Measurements from ENCODE around the gene RPP30. TPM values are rescaled to one million over a fixed set of nuclear protein-coding genes. Genes with fewer than 3 reads are reported as not detected.

Gene RPP30
- total and polyA plus RNA-seq, 2 of the 13 experiments (the other 11 are each of a cell fraction or from before 2014, with no cell fraction given) = 27.1 to 65.0 TPM

DNA sequence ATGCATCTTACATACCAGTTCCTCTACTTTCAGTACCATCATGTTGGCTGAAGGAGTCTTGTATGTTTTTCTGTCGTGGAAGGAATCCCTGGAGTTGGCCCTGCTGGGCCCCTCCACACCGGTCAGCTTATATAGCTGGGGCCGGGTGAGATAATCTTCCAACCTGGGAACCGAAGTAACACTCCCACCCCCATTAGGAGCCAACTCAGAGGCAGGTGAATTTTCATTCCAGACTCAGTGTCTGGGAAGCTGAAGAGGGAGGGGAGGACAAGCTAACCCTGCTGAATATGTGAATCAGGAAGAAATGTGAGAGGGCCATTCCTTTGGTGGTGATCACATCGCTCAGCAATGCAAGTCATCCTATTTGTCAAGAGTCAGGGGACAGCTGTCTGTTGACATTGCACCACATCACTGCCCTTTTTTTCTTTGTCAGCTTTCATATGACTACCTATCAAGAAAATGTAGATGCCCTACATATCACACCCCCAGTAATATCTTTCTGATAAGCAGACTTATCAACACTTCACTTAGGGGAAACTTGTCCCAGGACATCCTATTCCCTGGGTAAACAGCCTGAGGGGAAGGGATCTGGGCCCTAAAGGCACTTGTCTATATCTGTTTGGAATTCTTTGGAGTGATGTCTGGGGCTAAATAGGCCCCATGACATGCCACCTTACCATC, 49.4 kb downstream of the RPP30 start, which contains the start of gene ANKRD1 (continued):
- TF ChIP-seq NR3C1 (CRISPR knock-in tag; IDR thresholded peaks at IDR 0.05) (no peak), SALL1 (CRISPR knock-in tag; IDR thresholded peaks at IDR 0.05) (peak; percentile 85), TGIF2 (CRISPR knock-in tag; IDR thresholded peaks at IDR 0.05) (peak; percentile 93), JUND (CRISPR knock-in tag; IDR thresholded peaks at IDR 0.05) (peak; percentile 100), SMC3 (IDR thresholded peaks at IDR 0.05; ENCODE audit: low read length) (peak; percentile 32; the same call in 1 of the 2 replicates), EHMT2 (IDR thresholded peaks at IDR 0.05; ENCODE audit: borderline replicate concordance, low read depth, low read length) (peak; percentile 39; the same call in 1 of the 2 replicates), ZSCAN30 (CRISPR knock-in tag; IDR thresholded peaks at IDR 0.05) (no peak), TARDBP (CRISPR knock-in tag; IDR thresholded peaks at IDR 0.05) (peak; percentile 72), ZNF160 (CRISPR knock-in tag; IDR thresholded peaks at IDR 0.05) (no peak), RBAK (CRISPR knock-in tag; IDR thresholded peaks at IDR 0.05) (no peak), TCF12 (IDR thresholded peaks at IDR 0.05) (no peak), TCF12 (CRISPR knock-in tag; IDR thresholded peaks at IDR 0.05) (no peak), KMT2A (CRISPR knock-in tag; IDR thresholded peaks at IDR 0.05) (no peak), SOX5 (CRISPR knock-in tag; IDR thresholded peaks at IDR 0.05; ENCODE audit: borderline replicate concordance) (peak; percentile 82; the same call in 1 of the 2 replicates), MATR3 (CRISPR knock-in tag; IDR thresholded peaks at IDR 0.05) (no peak), PAX8 (CRISPR knock-in tag; IDR thresholded peaks at IDR 0.05; ENCODE audit: borderline replicate concordance) (no peak)
- TF ChIP-seq, protein P1, sequence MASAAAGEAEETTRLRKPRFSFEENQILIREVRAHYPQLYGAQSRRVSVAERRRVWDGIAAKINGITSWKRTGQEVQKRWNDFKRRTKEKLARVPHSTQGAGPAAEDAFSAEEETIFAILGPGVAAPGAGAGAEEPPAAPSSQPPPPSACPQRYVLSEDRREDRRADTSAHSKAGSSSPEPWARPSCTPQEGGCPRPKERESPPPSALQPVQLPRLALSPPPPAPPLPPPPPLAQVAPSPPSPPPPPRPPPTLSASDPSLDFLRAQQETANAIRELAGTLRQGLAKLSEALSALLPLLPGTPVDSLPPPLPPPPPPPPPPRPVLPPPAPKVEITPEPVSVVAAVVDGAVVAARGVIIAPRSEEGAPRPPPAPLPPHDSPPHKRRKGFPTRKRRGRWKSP (CRISPR knock-in tag; IDR thresholded peaks at IDR 0.05) = no peak
- TF ChIP-seq, protein P2, sequence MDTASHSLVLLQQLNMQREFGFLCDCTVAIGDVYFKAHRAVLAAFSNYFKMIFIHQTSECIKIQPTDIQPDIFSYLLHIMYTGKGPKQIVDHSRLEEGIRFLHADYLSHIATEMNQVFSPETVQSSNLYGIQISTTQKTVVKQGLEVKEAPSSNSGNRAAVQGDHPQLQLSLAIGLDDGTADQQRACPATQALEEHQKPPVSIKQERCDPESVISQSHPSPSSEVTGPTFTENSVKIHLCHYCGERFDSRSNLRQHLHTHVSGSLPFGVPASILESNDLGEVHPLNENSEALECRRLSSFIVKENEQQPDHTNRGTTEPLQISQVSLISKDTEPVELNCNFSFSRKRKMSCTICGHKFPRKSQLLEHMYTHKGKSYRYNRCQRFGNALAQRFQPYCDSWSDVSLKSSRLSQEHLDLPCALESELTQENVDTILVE (CRISPR knock-in tag; IDR thresholded peaks at IDR 0.05) = peak; percentile 47; the same call in 1 of the 2 replicates
- TF ChIP-seq, protein P3, sequence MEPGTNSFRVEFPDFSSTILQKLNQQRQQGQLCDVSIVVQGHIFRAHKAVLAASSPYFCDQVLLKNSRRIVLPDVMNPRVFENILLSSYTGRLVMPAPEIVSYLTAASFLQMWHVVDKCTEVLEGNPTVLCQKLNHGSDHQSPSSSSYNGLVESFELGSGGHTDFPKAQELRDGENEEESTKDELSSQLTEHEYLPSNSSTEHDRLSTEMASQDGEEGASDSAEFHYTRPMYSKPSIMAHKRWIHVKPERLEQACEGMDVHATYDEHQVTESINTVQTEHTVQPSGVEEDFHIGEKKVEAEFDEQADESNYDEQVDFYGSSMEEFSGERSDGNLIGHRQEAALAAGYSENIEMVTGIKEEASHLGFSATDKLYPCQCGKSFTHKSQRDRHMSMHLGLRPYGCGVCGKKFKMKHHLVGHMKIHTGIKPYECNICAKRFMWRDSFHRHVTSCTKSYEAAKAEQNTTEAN (CRISPR knock-in tag; conservative IDR thresholded peaks at IDR 0.05) = peak; percentile 60; the same call in 1 of the 2 replicates
- TF ChIP-seq, protein P4, sequence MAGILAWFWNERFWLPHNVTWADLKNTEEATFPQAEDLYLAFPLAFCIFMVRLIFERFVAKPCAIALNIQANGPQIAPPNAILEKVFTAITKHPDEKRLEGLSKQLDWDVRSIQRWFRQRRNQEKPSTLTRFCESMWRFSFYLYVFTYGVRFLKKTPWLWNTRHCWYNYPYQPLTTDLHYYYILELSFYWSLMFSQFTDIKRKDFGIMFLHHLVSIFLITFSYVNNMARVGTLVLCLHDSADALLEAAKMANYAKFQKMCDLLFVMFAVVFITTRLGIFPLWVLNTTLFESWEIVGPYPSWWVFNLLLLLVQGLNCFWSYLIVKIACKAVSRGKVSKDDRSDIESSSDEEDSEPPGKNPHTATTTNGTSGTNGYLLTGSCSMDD (CRISPR knock-in tag; IDR thresholded peaks at IDR 0.05) = no peak
- TF ChIP-seq, protein P5, sequence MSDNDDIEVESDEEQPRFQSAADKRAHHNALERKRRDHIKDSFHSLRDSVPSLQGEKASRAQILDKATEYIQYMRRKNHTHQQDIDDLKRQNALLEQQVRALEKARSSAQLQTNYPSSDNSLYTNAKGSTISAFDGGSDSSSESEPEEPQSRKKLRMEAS (IDR thresholded peaks at IDR 0.05) = no peak
- TF ChIP-seq, protein P6, sequence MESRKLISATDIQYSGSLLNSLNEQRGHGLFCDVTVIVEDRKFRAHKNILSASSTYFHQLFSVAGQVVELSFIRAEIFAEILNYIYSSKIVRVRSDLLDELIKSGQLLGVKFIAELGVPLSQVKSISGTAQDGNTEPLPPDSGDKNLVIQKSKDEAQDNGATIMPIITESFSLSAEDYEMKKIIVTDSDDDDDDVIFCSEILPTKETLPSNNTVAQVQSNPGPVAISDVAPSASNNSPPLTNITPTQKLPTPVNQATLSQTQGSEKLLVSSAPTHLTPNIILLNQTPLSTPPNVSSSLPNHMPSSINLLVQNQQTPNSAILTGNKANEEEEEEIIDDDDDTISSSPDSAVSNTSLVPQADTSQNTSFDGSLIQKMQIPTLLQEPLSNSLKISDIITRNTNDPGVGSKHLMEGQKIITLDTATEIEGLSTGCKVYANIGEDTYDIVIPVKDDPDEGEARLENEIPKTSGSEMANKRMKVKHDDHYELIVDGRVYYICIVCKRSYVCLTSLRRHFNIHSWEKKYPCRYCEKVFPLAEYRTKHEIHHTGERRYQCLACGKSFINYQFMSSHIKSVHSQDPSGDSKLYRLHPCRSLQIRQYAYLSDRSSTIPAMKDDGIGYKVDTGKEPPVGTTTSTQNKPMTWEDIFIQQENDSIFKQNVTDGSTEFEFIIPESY (CRISPR knock-in tag; IDR thresholded peaks at IDR 0.05) = peak; percentile 54; the same call in 1 of the 2 replicates
- TF ChIP-seq, protein P7, sequence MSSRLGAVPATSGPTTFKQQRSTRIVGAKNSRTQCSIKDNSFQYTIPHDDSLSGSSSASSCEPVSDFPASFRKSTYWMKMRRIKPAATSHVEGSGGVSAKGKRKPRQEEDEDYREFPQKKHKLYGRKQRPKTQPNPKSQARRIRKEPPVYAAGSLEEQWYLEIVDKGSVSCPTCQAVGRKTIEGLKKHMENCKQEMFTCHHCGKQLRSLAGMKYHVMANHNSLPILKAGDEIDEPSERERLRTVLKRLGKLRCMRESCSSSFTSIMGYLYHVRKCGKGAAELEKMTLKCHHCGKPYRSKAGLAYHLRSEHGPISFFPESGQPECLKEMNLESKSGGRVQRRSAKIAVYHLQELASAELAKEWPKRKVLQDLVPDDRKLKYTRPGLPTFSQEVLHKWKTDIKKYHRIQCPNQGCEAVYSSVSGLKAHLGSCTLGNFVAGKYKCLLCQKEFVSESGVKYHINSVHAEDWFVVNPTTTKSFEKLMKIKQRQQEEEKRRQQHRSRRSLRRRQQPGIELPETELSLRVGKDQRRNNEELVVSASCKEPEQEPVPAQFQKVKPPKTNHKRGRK (CRISPR knock-in tag; IDR thresholded peaks at IDR 0.05) = no peak

Data from HepG2 (cell line).